GM21529 (cell line): ENCODE results near the gene TWF2.
"Not testable (repeated sequence)": the region's sequence is repeated elsewhere in the genome, so short reads cannot be mapped to it uniquely, and the experiment has no call there.

Source experiments
- ATAC-seq: cut with Tn5 transposase; IDR thresholded peaks from one replicate; pipeline ENCODE4 v1.9.1; 2021; ENCODE audit not compliant: unreplicated experiment

Gene TWF2

GRCh38 chr3:52238761-52239701 lies at the start of gene TWF2:
TWF2 (minus strand) TSS chr3:52239158; CDS start chr3:52239016, 142 bp downstream.
- ATAC-seq, result peak; percentile 66

GRCh38 chr3:52288674-52289073 lies 49.7 kb upstream of the TWF2 start:
- no peak for ATAC-seq

GRCh38 chr3:52286777-52287110 lies 47.8 kb upstream of the TWF2 start:
- no peak for ATAC-seq

GRCh38 chr3:52284051-52284450 lies 45.1 kb upstream of the TWF2 start:
- ATAC-seq, result not testable (repeated sequence)

GRCh38 chr3:52283306-52283705 lies 44.3 kb upstream of the TWF2 start:
- no peak for ATAC-seq

GRCh38 chr3:52281981-52282801 lies 43.2 kb upstream of the TWF2 start:
- no peak for ATAC-seq

GRCh38 chr3:52280050-52280461 lies 41.1 kb upstream of the TWF2 start:
- ATAC-seq, result no peak

GRCh38 chr3:52279596-52279995 lies 40.6 kb upstream of the TWF2 start:
- ATAC-seq, result no peak

GRCh38 chr3:52278510-52279069 lies 39.6 kb upstream of the TWF2 start, which contains the start of gene WDR82:
WDR82 (minus strand) TSS chr3:52278649; CDS start chr3:52278361, 288 bp downstream.
- ATAC-seq, result peak; percentile 86

- peak; percentile 60 for ATAC-seq
These were observed 39.1 kb upstream of the TWF2 start for GRCh38 chr3:52277972-52278509.

GRCh38 chr3:52277071-52277964 lies 38.4 kb upstream of the TWF2 start:
- ATAC-seq, result no peak

- ATAC-seq, result not testable (repeated sequence)
These were observed 35.8 kb upstream of the TWF2 start for GRCh38 chr3:52274781-52275180.

GRCh38 chr3:52272831-52273230 lies 33.9 kb upstream of the TWF2 start:
- no peak for ATAC-seq

- ATAC-seq, result not testable (repeated sequence)
These were observed 33.2 kb upstream of the TWF2 start for GRCh38 chr3:52272172-52272571.

- no peak for ATAC-seq
These were observed 31.3 kb upstream of the TWF2 start for GRCh38 chr3:52270252-52270754.

- ATAC-seq, result no peak
These were observed 30.8 kb upstream of the TWF2 start for GRCh38 chr3:52269776-52270175.

GRCh38 chr3:52268036-52268435 lies 29.1 kb upstream of the TWF2 start:
- no peak for ATAC-seq

- ATAC-seq, result no peak
These were observed 26.4 kb upstream of the TWF2 start for GRCh38 chr3:52265387-52265786.

- ATAC-seq, result no peak
These were observed 23.5 kb upstream of the TWF2 start for GRCh38 chr3:52262447-52262846.

GRCh38 chr3:52259448-52259847 lies 20.5 kb upstream of the TWF2 start:
- ATAC-seq, result no peak
